HG03196 (cell line): ENCODE measurements around the gene PALB2.
"Not testable (repeated sequence)": the region's sequence is repeated elsewhere in the genome, so short reads cannot be mapped to it uniquely, and the experiment has no call there.

ENCODE experiments used
- ATAC-seq: cut with Tn5 transposase; IDR thresholded peaks from one replicate; pipeline ENCODE4 v1.9.1; 2021; ENCODE audit not compliant: unreplicated experiment

Gene PALB2

DNA sequence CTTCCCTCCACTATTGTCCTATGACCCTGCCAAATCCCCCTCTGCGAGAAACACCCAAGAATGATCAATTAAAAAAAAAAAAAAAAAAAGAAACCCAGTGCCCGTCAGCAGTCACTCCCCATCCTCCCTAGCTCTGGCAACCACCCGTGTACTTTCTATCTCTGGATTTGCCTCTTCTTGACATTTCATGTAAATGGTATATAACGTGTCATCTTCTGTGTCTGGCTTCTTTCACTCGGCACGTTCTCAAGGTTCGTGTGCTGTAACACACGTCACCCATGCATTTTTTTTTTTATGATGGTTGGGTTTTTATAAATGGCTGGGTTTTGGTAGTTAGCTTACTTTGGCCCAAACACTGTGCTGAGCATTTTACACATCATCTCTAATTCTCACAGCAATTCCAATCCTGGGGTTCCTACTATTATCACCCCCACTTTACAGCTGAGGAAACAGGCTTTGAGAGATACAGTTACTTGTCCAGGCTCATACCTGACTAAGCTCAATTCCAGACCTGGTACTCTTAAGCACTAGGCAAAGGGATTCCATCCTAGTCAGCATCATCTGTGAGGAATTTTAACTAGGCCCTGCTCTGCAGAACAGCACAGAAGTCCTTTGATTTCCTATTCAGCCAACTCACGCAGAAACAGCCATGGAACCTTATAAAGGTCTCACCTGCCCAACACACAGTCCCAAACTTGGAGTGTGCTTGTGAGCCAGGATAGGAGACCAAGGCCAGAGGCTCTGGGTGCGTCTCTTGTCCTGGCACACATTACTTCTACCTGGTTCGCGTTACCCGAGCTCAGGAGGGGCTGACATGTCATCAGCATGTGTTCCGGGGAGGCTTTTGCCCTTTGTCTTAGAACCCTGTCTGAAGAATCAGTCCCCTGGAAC is 56.7 kb downstream of the PALB2 start:
- no peak for ATAC-seq

DNA sequence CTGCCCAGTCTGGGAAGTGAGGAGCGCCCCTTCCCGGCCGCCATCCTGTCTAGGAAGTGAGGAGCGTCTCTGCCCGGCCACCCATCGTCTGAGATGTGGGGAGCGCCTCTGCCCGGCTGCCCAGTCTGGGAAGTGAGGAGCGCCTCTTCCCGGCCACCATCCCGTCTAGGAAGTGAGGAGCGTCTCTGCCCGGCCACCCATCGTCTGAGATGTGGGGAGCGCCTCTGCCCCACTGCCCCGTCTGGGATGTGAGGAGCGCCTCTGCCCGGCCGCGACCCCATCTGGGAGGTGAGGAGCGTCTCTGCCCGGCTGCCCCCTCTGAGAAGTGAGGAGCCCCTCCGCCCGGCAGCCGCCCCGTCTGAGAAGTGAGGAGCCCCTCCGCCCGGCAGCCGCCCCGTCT is 57.8 kb downstream of the PALB2 start:
- ATAC-seq, result not testable (repeated sequence)

DNA sequence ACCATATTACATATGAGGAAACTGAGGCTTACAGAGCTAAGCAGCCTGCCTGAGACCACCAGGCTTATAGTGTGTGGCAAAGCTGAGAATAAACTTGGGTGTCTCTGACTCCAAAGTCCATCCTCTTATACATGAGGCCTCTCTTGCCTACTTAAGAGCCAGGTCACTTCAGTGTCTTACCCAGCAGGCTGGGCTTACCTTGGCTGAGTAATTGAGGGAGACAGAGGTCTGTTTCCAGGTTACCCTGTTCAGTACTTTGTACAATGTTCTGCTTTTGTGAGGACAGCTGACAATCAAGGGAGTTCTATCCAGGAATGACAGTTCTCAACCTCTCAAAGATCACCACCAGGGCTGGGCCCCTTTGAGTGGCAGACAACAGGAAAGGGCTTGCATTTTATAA is 59.3 kb downstream of the PALB2 start:
- ATAC-seq, result no peak

DNA sequence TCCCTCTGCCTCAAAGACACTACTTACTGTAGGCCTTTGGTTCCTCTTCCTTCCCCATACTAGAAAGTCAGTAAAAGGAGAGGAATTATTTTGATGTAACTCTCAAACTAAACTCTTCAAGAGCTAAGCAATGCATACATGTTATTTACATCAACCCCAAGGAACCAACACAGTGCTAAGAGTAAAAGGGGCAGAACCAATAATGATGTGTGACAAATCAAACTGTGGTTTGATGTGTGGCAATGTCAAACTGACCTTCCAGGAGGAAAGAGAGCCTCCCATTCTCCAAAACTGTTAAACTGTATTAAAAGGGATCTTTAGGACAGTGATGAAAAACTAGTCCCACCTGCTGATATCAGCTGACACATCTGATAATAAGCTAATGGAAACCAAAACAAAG is 60.7 kb downstream of the PALB2 start:
- no peak for ATAC-seq

DNA sequence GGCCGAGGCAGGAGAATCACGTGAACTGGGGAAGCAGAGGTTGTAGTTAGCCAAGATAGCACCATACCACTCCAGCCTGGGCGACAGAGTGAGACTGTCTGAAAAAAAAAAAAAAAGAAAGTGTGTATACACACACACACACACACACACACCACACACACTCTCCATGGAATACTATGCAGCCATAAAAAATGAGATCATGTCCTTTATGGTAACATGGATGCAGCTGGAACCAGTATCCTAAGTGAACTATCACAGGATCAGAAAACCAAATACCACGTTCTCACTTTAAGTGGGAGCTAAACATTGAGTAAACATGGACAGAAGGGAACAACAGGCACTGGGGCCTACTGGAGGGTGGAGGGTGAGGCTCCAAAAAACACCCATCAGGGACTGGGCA is 61.7 kb downstream of the PALB2 start:
- no peak for ATAC-seq

DNA sequence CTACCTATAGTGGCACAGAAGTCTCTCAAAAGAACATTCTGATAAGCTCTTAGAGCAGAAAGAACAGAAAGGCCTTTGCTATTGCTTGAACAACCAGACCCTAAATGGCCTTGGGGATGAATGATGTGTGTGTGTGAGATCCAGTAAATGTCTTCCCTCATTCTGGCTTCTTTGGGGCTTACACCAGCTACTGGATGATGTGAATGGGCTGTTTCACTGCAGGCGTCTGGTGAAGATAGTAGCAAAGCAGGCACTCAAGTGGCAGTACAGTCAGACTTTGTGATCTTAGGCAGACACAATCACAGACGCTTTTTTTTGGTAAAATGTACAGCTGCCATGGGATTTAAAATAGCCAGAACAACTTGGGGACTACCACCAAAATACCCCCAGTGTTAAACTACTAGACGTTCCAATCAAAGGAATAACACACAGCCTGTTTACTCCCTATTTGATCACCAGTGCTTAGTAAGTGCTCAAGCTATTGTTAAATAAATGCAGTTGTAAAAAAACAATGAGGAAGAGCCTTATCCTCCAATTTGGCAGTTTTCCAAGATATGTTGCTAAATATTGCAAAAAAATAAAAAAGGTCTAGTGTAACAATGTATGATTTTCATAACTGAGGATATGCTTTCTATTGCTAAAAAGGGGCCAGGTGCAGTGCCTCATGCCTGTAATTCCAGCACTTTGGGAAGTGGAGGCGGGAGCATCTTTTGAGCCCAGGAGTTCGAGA is 62.8 kb downstream of the PALB2 start:
- no peak for ATAC-seq

DNA sequence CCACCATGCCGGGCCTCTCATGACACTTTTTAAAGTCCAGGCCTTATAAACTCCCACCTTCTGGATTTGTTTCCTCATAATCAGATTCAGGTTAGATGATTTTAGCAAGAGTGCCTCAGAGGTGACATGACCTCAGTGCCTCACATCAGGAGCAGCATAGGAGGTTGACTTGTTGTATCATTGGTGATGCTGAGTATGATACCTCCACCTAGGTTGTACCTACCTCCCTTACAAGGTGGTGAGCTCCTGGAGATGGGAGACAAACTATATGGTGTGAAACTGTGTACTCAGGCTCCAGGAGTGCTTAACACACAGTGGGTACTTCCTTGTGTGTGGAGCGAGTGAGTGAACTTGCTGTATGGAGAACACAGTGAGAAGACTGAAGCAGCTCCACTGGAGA is 63.6 kb downstream of the PALB2 start:
- no peak for ATAC-seq

DNA sequence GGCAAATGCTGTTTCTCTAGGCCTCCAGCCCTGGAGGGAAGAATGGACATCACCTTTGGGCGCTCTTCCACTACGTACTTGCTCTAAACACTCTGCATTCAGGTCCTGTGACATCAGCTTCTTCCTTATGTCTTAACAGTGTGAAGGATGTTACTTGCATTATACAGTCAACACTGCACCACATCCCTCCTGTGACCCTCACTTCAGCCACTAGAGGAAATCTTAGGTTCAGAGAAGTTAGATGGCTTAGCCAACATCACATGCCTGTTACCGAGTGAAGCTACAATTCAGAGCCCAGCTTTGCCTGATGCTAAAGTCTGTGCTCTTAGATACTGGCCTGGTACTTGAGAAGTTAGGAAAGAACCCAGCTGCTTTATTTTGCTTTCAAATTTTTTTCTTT is 65.3 kb downstream of the PALB2 start:
- ATAC-seq, result no peak

DNA sequence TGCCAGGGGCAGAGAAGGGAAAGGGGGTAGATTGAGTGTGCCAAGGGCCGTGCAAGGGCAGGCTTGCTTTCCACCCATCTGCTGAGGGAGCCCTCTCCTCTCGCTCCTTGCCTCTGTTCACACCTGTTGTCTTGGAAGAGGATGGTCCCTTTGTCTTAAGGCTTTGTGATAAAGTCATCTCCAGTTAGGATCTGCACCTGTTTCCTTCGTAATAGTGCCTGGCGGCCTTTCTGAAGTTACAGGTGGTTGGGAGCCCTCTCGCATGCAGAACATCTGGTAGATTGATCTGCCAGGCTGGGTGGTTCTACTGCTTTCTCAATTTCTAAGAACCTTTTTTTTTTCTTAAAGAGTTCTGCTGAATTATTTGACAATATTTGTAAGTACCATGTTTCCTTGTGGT is 67.3 kb downstream of the PALB2 start:
- no peak for ATAC-seq

DNA sequence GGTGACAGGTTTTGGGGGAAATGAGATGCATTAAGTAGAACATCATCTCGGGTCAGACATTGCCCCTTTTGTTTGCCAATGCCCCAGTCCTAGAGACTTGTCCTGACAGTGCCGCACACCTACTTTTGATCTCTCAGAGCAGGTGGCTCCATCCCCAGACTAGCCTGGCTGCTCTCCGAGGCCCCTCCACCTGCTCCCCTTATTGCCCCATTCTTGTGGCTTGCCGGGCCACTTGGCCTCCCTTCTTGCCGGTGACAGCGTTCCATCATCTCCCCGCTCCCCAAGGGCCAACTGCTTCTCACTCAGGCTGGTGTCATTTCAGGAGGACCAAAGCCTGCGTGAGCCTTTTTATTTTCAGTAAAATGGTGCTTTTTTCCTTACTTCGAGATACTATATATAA is 68.7 kb downstream of the PALB2 start:
- ATAC-seq, result no peak

DNA sequence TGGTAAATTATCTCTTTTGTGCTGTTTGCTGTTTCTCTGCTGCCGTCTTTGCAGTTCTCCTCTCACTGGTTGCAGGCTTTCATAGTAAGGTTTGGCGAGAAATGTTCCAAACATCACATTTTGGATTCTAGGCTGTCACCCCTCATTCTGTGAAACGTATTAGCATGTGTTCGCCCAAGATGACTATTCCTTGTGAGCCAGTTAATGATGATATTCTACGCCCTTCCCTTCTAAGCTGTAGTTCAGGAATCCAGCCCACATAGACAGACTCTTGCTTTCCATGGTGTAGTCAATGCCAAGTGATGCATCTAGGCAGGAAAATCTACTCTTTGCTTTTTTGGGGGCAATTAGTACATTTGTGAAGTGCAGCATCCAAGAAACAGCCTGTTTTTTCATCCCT is 69.2 kb downstream of the PALB2 start:
- no peak for ATAC-seq

DNA sequence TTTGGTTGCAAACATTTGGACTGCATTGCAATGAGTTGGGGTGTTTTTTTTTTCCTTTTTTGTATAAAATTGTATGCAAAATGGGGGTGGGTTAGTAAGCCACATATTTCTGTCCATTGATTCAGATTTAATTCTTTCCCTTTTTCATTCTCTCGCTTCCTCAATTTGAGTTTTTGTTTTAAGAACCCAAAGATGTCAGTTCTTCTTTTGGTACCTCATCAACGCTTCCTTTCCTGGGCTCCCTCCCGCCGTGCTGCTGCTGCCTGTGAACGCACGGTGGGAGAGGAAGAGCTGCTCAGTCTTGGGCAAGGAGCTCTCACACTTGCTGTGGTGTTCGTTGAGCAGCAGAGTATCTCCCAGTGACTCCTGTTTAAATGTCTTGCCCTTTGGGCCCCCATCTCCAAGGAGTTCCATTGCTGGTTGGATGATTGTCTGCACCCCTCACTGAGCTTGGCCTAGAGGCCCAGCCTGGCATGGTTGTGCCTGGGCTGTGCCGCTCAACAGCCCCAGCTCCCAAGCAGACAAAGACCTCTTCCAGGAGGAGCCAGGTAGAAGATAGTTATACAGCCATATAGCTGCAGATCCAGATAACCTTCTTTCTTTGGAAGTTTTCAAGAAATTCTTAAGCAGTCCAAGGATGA is 70.0 kb downstream of the PALB2 start:
- ATAC-seq, result no peak

DNA sequence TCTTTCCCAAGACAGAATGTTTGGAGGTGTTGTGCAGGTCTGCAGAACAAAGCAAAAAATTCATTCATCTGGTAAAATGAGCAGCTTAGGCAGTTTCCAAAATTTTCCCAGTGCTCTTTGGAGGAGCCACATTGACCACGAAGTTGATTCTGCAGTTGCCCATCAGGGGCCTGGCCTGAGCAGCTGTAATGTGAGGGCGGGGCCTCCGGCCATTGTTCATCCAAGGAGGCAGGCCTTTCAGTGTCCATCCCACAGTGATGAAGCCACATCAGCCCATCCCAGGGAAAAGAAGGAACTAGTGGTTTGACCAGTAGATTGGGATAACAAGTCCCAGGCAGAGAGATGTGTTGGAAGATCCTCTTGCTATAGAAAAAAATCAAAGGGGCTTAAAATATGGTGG is 73.5 kb downstream of the PALB2 start:
- ATAC-seq, result no peak

DNA sequence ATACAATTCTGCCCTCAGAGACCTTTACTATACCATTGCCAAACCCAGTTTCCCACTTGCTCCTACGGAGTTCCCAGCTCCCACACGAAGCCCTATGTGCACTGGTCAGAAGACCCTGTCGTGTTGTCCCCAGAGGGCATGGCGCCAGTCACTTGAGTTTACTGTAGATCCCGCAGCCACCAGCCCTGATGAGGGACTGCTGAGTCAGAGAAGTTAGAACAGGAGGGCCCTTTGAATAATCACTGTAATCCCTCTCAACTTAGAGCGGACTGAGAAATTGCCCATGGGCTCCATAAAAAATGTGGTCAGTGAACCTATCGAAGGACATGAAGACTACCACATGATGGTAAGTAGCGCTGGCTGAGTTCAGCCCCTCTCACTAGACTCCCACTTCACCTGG is 74.4 kb downstream of the PALB2 start:
- no peak for ATAC-seq

DNA sequence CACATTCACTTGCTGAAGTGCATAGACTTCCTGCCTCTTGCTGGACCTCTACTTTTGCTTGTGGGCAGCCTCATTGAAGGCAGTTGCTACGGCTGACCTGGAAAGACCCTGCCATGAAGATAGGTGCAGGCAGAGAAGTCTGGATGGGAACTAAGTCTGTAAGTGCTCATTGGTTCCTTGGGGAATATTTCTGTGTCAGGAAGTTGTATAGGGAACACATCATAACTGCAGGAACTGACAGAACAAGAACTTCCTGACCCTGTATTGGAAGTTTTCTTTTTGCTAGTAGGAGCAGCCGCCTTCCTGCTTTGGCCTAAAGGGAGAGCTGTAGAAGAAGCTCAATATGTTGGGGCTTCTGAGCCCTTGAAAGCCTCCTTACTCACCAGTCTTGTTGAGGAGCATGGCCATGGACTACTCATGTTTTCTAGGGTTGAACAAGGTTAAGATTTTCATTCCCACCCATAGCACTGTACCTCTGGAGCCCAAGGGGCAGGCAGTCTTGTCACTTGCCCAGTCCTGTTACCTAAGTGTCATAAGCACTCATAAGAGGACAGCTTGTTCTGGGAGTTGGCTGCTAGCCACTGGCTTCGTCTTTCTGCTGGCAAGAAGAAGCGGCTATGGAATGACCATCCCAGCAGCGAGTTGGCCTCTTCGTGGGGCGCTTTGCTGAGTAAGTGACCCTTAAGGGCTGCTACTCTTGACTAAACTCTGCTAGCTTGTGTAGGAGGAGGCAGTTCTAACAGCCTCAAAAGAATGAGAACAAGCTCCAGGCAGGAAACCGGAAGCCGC is 76.3 kb downstream of the PALB2 start:
- ATAC-seq, result no peak

DNA sequence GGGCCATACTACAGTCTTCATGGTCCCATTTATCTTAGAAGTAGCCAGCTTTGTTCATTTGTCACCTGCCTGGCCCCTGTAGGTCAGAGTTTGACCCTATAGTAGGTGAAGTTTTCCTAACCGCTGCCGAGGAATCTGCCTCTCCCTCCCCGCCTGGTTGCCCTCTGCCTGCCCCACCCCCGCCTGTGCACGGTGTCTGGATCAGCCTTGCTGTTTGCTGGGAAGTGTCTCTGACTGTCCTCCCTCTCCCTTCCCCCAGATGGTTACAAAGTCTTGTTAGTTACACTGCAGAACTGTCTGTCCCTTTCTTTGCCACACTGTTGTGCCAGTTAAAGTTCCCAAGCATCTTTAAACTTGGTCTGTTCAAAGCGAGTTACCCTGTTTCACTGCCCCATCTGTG is 77.9 kb downstream of the PALB2 start:
- ATAC-seq, result no peak

DNA sequence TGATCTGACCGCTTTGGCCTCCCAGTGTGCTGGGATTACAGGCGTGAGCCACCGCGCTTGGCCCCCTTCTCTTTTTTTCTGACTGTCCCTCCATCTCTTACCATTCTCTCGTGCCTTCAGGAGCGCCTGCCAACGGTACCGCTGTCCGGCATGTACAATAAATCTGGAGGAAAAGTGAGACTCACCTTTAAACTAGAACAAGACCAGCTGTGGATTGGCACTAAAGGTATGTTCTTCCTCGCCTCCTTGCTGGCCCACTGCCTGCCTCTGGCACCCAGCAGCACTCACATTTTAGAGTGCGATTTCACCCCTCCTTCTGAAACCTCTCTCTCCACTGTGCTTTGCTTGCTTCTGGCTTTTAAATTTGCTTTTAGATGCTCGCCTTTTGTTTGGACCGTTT is 78.6 kb downstream of the PALB2 start:
- no peak for ATAC-seq

DNA sequence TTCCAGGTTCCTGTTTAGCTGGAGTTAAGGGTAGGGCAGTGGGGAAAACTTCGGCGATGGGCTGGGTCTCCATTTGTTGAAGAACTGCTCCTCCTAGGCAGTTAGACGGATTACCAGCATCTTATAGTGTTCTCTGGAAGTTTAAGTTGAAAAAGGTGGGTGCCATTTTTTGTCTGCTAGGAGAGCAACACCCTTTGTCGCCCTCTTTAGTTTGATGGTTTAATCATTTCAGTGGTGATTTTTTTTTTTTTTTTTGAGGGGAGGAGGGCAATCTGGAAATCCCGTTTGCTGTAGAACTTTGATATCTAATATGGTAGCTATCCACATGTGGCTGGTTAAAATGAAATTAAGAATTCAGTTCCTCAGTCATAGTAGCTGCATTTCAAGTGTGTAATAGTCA is 79.5 kb downstream of the PALB2 start:
- ATAC-seq, result no peak

DNA sequence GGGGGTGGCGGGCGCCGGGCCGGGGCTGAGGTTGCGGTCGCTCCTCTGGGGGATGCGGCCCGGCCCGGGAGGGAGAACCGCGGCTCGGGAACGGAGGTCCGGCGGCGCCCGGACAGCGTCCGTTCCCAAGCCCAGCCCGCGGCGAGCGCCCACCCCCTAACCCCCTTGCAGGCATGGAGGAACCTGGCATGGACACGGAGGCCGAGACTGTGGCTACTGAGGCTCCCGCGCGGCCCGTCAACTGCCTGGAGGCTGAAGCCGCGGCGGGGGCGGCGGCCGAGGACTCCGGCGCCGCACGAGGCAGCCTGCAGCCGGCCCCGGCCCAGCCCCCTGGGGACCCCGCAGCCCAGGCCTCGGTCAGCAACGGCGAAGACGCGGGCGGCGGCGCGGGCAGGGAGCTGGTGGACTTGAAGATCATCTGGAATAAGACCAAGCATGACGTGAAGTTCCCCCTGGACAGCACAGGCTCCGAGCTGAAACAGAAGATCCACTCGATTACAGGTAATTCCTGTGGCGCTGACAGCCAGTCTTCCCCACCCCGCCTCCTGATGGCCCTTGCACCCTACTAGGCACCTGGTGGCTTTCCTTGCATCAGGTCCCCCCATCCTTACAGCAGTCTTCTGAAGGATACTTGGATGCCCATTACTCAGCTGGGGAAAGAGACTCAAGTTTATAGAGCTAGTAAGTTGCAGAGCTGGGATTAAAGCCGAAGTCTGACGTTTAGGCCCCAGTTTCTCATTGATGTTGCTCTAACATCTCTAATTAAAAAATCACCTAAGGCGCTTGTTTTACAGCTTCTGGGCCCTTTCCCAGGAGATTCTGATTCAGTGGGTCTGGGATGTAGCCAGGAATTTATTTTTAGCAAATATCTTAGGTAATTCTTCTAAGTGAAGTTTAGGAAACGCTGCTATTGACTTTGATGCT is 83.1 kb downstream of the PALB2 start:
- ATAC-seq, result peak; percentile 7
